MM.1S (cell line): ENCODE measurements around the gene CORO7.

ENCODE experiments used
- DNase-seq: peaks from one replicate; pipeline ENCODE4 v3.0.0-alpha.2; 2015
- H2AFZ ChIP-seq: fragments of 300-600 bp; sonication (generic); 2 replicates; pipeline ENCODE4 v1.6.0; 2016; ENCODE audit warnings: antibody characterized with exemption, low read length
- H3F3A ChIP-seq: fragments of 300-600 bp; sonication (generic); 2 replicates; pipeline ENCODE4 v1.6.1; 2016; ENCODE audit warnings: mild to moderate bottlenecking, antibody characterized with exemption, low read length, moderate library complexity, mixed read lengths; ENCODE audit not compliant: insufficient read depth
- H3K27ac ChIP-seq: fragments of 300-600 bp; sonication (generic); 2 replicates; pipeline ENCODE4 v1.5.1; 2016; ENCODE audit warnings: mild to moderate bottlenecking, low read length
- H3K27me3 ChIP-seq: fragments of 300-600 bp; sonication (generic); replicated peaks from 2 replicates; pipeline ENCODE4 v1.6.0; 2016; ENCODE audit warnings: low read length; ENCODE audit not compliant: insufficient read depth
- H3K36me3 ChIP-seq: fragments of 300-600 bp; sonication (generic); replicated peaks from 2 replicates; pipeline ENCODE4 v1.6.1; 2016; ENCODE audit warnings: mild to moderate bottlenecking, low read length, mixed read lengths; ENCODE audit not compliant: insufficient read depth
- H3K4me1 ChIP-seq: fragments of 300-600 bp; sonication (generic); 2 replicates; pipeline ENCODE4 v1.6.1; 2016; ENCODE audit warnings: low read length, mixed read lengths
- H3K4me2 ChIP-seq: fragments of 300-600 bp; sonication (generic); 2 replicates; pipeline ENCODE4 v1.6.0; 2016; ENCODE audit warnings: low read depth, low read length
- H3K4me3 ChIP-seq: fragments of 300-600 bp; sonication (generic); 2 replicates; pipeline ENCODE4 v1.5.1; 2016; ENCODE audit warnings: low read length, mixed read lengths
- H3K79me2 ChIP-seq: fragments of 300-600 bp; sonication (generic); 2 replicates; pipeline ENCODE4 v1.6.1; 2016; ENCODE audit warnings: mixed run types, low read length, mixed read lengths
- H3K9ac ChIP-seq: fragments of 300-600 bp; sonication (generic); 2 replicates; pipeline ENCODE4 v1.6.1; 2016; ENCODE audit warnings: low read length, mixed read lengths
- H3K9me2 ChIP-seq: fragments of 300-600 bp; sonication (generic); replicated peaks from 2 replicates; pipeline ENCODE4 v1.6.1; 2016; ENCODE audit warnings: mild to moderate bottlenecking, low read length, mixed read lengths; ENCODE audit not compliant: insufficient read depth
- H3K9me3 ChIP-seq: fragments of 300-600 bp; sonication (generic); replicated peaks from 2 replicates; pipeline ENCODE4 v1.6.1; 2016; ENCODE audit warnings: mild to moderate bottlenecking, low read length, mixed read lengths; ENCODE audit not compliant: insufficient read depth
- H4K20me1 ChIP-seq: fragments of 300-600 bp; sonication (generic); 2 replicates; pipeline ENCODE4 v1.6.1; 2016; ENCODE audit warnings: mild to moderate bottlenecking, low read length, moderate library complexity, mixed read lengths; ENCODE audit not compliant: insufficient read depth
- CTCF ChIP-seq: fragments of 300-600 bp; sonication (generic); IDR thresholded peaks from 2 replicates; pipeline ENCODE4 v1.5.1; 2016; ENCODE audit warnings: antibody characterized with exemption, low read length, mixed read lengths
- EZH2 ChIP-seq: fragments of 300-600 bp; sonication (generic); optimal IDR thresholded peaks from 2 replicates; pipeline ENCODE3; 2017; ENCODE audit warnings: low read depth, mild to moderate bottlenecking, antibody characterized with exemption, low read length, mixed read lengths
- EZH2phosphoT487 ChIP-seq: fragments of 300-600 bp; sonication (generic); IDR thresholded peaks from 2 replicates; pipeline ENCODE4 v1.6.1; 2018; ENCODE audit warnings: antibody characterized with exemption, low read length

Gene CORO7

GRCh38 chr16:4367393-4367856 lies 49.0 kb downstream of the CORO7 start:
- no peak overlapping the region for H3K9ac ChIP-seq
- H3F3A ChIP-seq: no peaks in the 10 kb centered on the region
- no peak overlapping the region for H3K4me2 ChIP-seq
- no peaks in the 10 kb centered on the region for H4K20me1 ChIP-seq
- no peak overlapping the region for H3K4me3 ChIP-seq
- H3K27me3 ChIP-seq: no peaks in the 10 kb centered on the region
- no peaks in the 10 kb centered on the region for H3K9me2 ChIP-seq
- no peak overlapping the region for H3K27ac ChIP-seq
- TF ChIP-seq CTCF: no peak
- no peak for TF ChIP-seq EZH2phosphoT487
- no peak for TF ChIP-seq EZH2
- H3K9me3 ChIP-seq: no peaks in the 10 kb centered on the region
- DNase-seq: no peak
- H3K36me3 ChIP-seq: no peaks in the 10 kb centered on the region
- H3K4me1 ChIP-seq: no peaks in the 10 kb centered on the region
- H2AFZ ChIP-seq: no peak overlapping the region
- peaks cover 12% of the 10 kb centered on the region for H3K79me2 ChIP-seq

GRCh38 chr16:4366016-4366415 lies 50.4 kb downstream of the CORO7 start:
- H3K27ac ChIP-seq: no peak overlapping the region
- no peak for DNase-seq
- no peak overlapping the region for H3K4me3 ChIP-seq
- H3K79me2 ChIP-seq: peaks cover 9% of the 10 kb centered on the region
- TF ChIP-seq EZH2phosphoT487 (no peak), CTCF (no peak)
- H3K36me3 ChIP-seq: no peaks in the 10 kb centered on the region; the same call in 1 of the 2 replicates
- no peaks in the 10 kb centered on the region for H4K20me1 ChIP-seq
- no peaks in the 10 kb centered on the region for H3K4me1 ChIP-seq
- H3K9me2 ChIP-seq: no peaks in the 10 kb centered on the region
- H3K9ac ChIP-seq: no peak overlapping the region
- H2AFZ ChIP-seq: no peak overlapping the region
- H3K27me3 ChIP-seq: no peaks in the 10 kb centered on the region
- no peaks in the 10 kb centered on the region for H3K9me3 ChIP-seq
- no peaks in the 10 kb centered on the region for H3F3A ChIP-seq
- H3K4me2 ChIP-seq: no peak overlapping the region

- Histone ChIP-seq H3K36me3 (no peaks in the 10 kb centered on the region; the same call in 1 of the 2 replicates), H3K79me2 (peaks cover 5% of the 10 kb centered on the region), H3K9me3 (no peaks in the 10 kb centered on the region), H2AFZ (no peak overlapping the region), H3K4me2 (no peak overlapping the region), H3K27me3 (no peaks in the 10 kb centered on the region), H3K27ac (no peak overlapping the region), H3K4me1 (no peaks in the 10 kb centered on the region), H3K4me3 (no peak overlapping the region), H4K20me1 (no peaks in the 10 kb centered on the region), H3K9me2 (no peaks in the 10 kb centered on the region), H3K9ac (no peak overlapping the region), H3F3A (no peaks in the 10 kb centered on the region)
- DNase-seq: no peak
- TF ChIP-seq CTCF: no peak
- no peak for TF ChIP-seq EZH2
- TF ChIP-seq EZH2phosphoT487: no peak
Measured at GRCh38 chr16:4365615-4366014, 50.8 kb downstream of the CORO7 start.
